ENCODE measurements around the gene ZNF585A.
"Not testable (repeated sequence)": the region's sequence is repeated elsewhere in the genome, so short reads cannot be mapped to it uniquely, and the experiment has no call there.

The ZNF585A gene

GRCh38 chr19:37217480-37217774 is 44.9 kb upstream of the ZNF585A start:
- H3K27ac Mint-ChIP-seq, result peak overlapping the region; percentile 94 to 99 (median 98)
- peaks cover 21% of the 10 kb centered on the region for H3K4me1 Mint-ChIP-seq
- peak overlapping the region; percentile 89 to 98 (median 98) for H3K4me3 Mint-ChIP-seq
- peaks cover 61% of the 10 kb centered on the region for H3K36me3 Mint-ChIP-seq (ENCODE audit: low read depth)
- H3K27me3 Mint-ChIP-seq (ENCODE audit: low read depth), result no peaks in the 10 kb centered on the region
- H3K9me3 Mint-ChIP-seq, result peaks cover 41% of the 10 kb centered on the region
- no peak for TF ChIP-seq CTCF (IDR thresholded peaks at IDR 0.05; ENCODE audit: unreplicated experiment in 3 of 3)

- no peak for TF ChIP-seq CTCF (IDR thresholded peaks at IDR 0.05; ENCODE audit: unreplicated experiment in 3 of 3)
- H3K9me3 Mint-ChIP-seq, result peaks cover 40% of the 10 kb centered on the region
- H3K27ac Mint-ChIP-seq, result no peak overlapping the region
- H3K4me3 Mint-ChIP-seq, result no peak overlapping the region
- no peaks in the 10 kb centered on the region for H3K27me3 Mint-ChIP-seq (ENCODE audit: low read depth)
- H3K4me1 Mint-ChIP-seq, result no peaks in the 10 kb centered on the region
- H3K36me3 Mint-ChIP-seq (ENCODE audit: low read depth), result peaks cover 93% of the 10 kb centered on the region
Measured at GRCh38 chr19:37197768-37198167, 25.3 kb upstream of the ZNF585A start.

DNA sequence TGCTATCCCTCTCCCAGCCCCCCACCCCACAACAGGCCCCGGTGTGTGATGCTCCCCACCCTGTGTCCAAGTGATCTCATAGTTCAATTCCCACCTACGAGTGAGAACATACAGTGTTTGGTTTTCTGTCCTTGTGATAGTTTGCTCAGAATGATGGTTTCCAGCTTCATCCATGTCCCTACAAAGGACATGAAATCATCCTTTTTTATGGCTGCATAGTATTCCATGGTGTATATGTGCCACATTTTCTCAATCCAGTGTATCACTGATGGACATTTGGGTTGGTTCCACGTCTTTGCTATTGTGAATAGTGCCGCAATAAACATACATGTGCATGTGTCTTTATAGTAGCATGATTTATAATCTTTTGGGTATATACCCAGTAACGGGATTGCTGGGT is 24.6 kb upstream of the ZNF585A start:
- not testable (repeated sequence) for H3K4me1 Mint-ChIP-seq; H3K27me3 Mint-ChIP-seq (ENCODE audit: low read depth); H3K27ac Mint-ChIP-seq; H3K4me3 Mint-ChIP-seq
- Mint-ChIP-seq H3K9me3 (peaks cover 43% of the 10 kb centered on the region), H3K36me3 (ENCODE audit: low read depth) (peaks cover 90% of the 10 kb centered on the region)

GRCh38 chr19:37195248-37195647 is 22.8 kb upstream of the ZNF585A start:
- H3K4me1 Mint-ChIP-seq; H3K4me3 Mint-ChIP-seq; H3K27me3 Mint-ChIP-seq (ENCODE audit: low read depth); H3K27ac Mint-ChIP-seq: not testable (repeated sequence)
- Mint-ChIP-seq H3K36me3 (ENCODE audit: low read depth) (peaks cover 90% of the 10 kb centered on the region), H3K9me3 (peaks cover 53% of the 10 kb centered on the region)

GRCh38 chr19:37186071-37186470 is 13.6 kb upstream of the ZNF585A start:
- not testable (repeated sequence) for H3K27ac Mint-ChIP-seq; H3K27me3 Mint-ChIP-seq (ENCODE audit: low read depth); H3K4me3 Mint-ChIP-seq; H3K4me1 Mint-ChIP-seq
- Mint-ChIP-seq H3K9me3 (peaks cover 78% of the 10 kb centered on the region), H3K36me3 (ENCODE audit: low read depth) (peaks cover 98% of the 10 kb centered on the region)

- Mint-ChIP-seq H3K4me3 (no peak overlapping the region), H3K27ac (no peak overlapping the region), H3K9me3 (peaks cover 71% of the 10 kb centered on the region), H3K36me3 (ENCODE audit: low read depth) (peaks cover 100% of the 10 kb centered on the region), H3K27me3 (ENCODE audit: low read depth) (no peaks in the 10 kb centered on the region), H3K4me1 (no peaks in the 10 kb centered on the region)
- TF ChIP-seq CTCF (IDR thresholded peaks at IDR 0.05; ENCODE audit: unreplicated experiment in 3 of 3), result no peak
Measured at GRCh38 chr19:37165635-37166034, 6.9 kb downstream of the ZNF585A start.

GRCh38 chr19:37160153-37160552 is 12.3 kb downstream of the ZNF585A start:
- H3K4me1 Mint-ChIP-seq, result no peaks in the 10 kb centered on the region
- H3K27ac Mint-ChIP-seq, result no peak overlapping the region
- H3K4me3 Mint-ChIP-seq, result no peak overlapping the region
- H3K36me3 Mint-ChIP-seq (ENCODE audit: low read depth), result peaks cover 100% of the 10 kb centered on the region
- H3K27me3 Mint-ChIP-seq (ENCODE audit: low read depth), result peaks cover 3% of the 10 kb centered on the region
- no peak for TF ChIP-seq CTCF (IDR thresholded peaks at IDR 0.05; ENCODE audit: unreplicated experiment in 3 of 3)
- peaks cover 81% of the 10 kb centered on the region for H3K9me3 Mint-ChIP-seq

DNA sequence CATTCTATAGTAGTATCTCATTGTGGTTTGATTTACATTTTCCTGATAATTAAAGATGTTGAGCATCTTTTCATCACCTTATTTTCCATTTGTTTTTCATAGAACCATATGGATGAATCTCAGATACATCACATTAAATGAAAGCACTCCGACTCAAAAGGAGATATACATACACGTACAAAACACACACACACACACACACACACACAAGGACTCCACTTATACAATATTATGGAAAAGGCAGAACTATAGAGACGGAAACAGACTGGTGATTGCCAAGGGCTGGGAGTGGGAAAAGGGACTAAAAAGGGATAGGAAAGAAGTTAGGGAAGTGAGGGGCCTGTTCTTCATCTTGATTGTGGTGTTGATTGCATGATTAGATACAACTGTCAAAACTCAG is 24.3 kb downstream of the ZNF585A start:
- Mint-ChIP-seq H3K36me3 (ENCODE audit: low read depth) (peaks cover 78% of the 10 kb centered on the region), H3K4me1 (no peaks in the 10 kb centered on the region), H3K27me3 (ENCODE audit: low read depth) (no peaks in the 10 kb centered on the region), H3K4me3 (no peak overlapping the region), H3K27ac (no peak overlapping the region), H3K9me3 (peaks cover 72% of the 10 kb centered on the region)
- no peak for TF ChIP-seq CTCF (IDR thresholded peaks at IDR 0.05; ENCODE audit: unreplicated experiment in 3 of 3)
